T-helper 2 cell treated with Interferon-gamma antibody and Interleukin-4, amounts not matched to agents 5 μg/mL and 100 μg/mL, for 36 hours (primary cell): ENCODE results near the gene ZNF57.
A peak's percentile ranks its signal among the peaks of the same experiment; 100 is the strongest.
"Not testable (repeated sequence)": the region's sequence is repeated elsewhere in the genome, so short reads cannot be mapped to it uniquely, and the experiment has no call there.

Experiments used
- DNase-seq: peaks from one replicate; pipeline ENCODE4 v3.0.0; 2021; ENCODE audit warnings: low spot score
- H3K27ac Mint-ChIP-seq: one replicate; pipeline ENCODE4 v1.8.0; 2021; ENCODE audit warnings: mild to moderate bottlenecking, mixed read lengths
- H3K27me3 Mint-ChIP-seq: one replicate; pipeline ENCODE4 v1.8.0; 2021; ENCODE audit warnings: low read depth, mixed read lengths
- H3K36me3 Mint-ChIP-seq: one replicate; pipeline ENCODE4 v1.8.0; 2021; ENCODE audit warnings: low read depth, mixed read lengths
- H3K4me1 Mint-ChIP-seq: one replicate; pipeline ENCODE4 v1.8.0; 2021; ENCODE audit warnings: low read depth, mixed read lengths
- H3K4me3 Mint-ChIP-seq: one replicate; pipeline ENCODE4 v1.8.0; 2022; ENCODE audit warnings: mild to moderate bottlenecking, moderate library complexity, mixed read lengths
- H3K9me3 Mint-ChIP-seq: one replicate; pipeline ENCODE4 v1.8.0; 2021; ENCODE audit warnings: mixed read lengths

ZNF57 gene

DNA sequence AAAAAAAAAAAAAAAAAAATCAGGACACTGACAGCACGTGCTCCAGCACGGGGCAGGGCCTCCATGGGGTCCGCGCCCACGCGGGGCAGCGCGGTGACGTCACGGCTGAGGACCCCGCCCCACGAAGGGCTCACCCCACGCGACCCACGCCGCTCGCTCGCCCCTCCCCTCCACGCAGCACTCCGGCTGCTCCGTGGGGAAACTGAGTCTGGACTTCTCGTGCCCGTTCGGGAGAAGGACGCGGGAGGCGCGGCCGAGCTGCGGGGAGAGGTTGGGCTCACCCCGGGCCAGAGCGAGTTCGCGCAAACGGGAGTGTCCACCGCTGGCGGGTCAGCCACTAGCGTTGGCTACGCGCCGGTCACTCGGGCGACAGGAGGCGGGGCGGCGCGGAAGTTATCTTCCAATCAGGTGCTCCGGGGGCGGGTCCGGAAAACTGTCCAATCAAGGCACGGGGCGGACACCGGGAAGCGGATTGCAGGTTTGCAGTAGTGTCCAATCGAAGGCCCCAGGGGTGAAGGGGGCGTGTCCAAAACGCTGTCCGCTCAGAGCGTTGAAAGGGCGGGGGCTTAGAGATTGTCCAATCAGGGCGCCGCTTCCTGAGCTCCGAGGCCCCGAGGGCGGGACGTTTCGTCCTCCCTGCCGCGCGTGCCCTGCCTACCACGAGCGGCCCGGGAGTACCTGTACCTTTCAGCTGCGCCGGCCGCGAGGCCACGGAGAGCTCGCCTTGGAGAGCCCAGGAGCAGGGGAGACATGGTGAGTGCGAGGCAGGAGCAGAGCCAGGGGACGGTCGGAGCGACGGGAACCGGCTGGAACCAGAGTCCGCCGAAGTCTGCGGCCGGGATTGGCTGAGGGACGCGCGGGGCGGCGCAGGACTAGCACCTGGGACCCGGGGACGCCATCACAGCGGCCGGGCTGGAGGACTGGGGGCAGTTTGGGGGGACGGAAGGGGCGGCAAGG, at the start of gene ZNF57:
Gene ZNF57, plus strand, starts transcription at position 633 of the 957 bp plus-strand sequence. Its CDS starts 118 bp downstream, at position 751.
- peaks cover 8% of the 10 kb centered on the region for H3K4me1 Mint-ChIP-seq
- peaks cover 4% of the 10 kb centered on the region for H3K36me3 Mint-ChIP-seq
- peaks cover 20% of the 10 kb centered on the region for H3K9me3 Mint-ChIP-seq
- H3K27ac Mint-ChIP-seq, result peak within 1 kb of the TSS; percentile 95
- DNase-seq, result peak; percentile 95
- peak within 1 kb of the TSS; percentile 98 for H3K4me3 Mint-ChIP-seq
- H3K27me3 Mint-ChIP-seq, result no peaks in the 10 kb centered on the region

DNA sequence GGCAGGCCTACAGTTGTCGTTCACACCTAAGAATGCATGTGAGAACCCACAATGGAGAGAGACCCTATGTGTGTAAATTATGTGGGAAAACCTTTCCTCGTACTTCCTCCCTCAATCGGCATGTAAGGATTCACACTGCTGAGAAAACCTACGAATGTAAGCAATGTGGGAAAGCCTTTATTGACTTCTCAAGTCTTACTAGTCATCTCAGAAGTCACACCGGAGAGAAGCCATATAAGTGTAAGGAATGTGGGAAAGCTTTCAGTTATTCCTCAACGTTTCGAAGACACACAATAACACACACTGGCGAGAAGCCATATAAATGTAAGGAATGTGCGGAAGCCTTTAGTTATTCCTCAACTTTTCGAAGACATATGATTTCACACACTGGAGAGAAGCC, 48.1 kb upstream of the ZNF57 start:
- H3K9me3 Mint-ChIP-seq, result peaks cover 60% of the 10 kb centered on the region
- no peak overlapping the region for H3K4me3 Mint-ChIP-seq
- H3K27ac Mint-ChIP-seq, result no peak overlapping the region
- peaks cover 26% of the 10 kb centered on the region for H3K36me3 Mint-ChIP-seq
- H3K27me3 Mint-ChIP-seq, result no peaks in the 10 kb centered on the region
- DNase-seq, result no peak
- peaks cover 2% of the 10 kb centered on the region for H3K4me1 Mint-ChIP-seq

DNA sequence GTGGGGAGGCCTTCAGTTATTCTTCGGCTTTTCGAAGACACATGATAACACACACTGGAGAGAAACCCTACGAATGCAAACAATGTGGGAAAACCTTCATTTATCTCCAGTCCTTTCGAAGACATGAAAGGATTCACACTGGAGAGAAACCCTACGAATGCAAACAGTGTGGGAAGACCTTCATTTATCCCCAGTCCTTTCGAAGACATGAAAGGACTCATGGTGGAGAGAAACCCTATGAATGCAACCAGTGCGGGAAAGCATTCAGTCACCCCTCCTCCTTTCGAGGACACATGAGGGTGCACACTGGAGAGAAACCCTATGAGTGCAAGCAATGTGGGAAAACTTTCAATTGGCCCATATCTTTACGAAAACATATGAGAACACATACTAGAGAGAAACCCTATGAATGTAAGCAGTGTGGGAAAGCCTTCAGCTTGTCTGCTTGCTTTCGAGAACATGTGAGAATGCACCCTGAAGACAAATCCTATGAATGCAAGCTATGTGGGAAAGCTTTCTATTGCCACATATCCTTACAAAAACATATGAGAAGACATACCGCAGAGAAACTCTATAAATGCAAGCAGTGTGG, 47.6 kb upstream of the ZNF57 start:
- Mint-ChIP-seq H3K27me3 (no peaks in the 10 kb centered on the region), H3K27ac (no peak overlapping the region), H3K36me3 (peaks cover 26% of the 10 kb centered on the region), H3K4me3 (no peak overlapping the region), H3K4me1 (peaks cover 2% of the 10 kb centered on the region), H3K9me3 (peaks cover 60% of the 10 kb centered on the region)
- DNase-seq, result no peak

DNA sequence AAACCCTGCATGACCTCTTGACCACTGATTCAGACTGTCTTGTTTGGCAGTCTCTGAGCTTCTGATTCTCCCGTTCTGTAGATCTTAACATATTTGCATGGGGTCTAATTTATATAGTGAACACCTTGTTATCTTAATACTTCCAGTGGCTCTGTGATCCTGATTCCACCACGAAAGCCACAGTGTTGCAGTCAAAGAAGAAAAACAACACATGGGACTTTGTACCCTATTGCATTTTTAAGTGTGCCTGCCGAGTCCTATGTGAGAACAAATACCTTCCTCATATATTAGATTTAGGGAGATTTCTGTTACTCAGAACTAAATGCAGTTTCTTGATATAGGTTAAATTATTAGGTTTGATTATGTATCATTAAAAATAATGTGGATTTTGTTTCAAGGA, 45.9 kb upstream of the ZNF57 start:
- Mint-ChIP-seq H3K9me3 (peaks cover 69% of the 10 kb centered on the region), H3K4me1 (peaks cover 2% of the 10 kb centered on the region), H3K4me3 (no peak overlapping the region), H3K27me3 (no peaks in the 10 kb centered on the region), H3K36me3 (peaks cover 26% of the 10 kb centered on the region), H3K27ac (no peak overlapping the region)
- no peak for DNase-seq

DNA sequence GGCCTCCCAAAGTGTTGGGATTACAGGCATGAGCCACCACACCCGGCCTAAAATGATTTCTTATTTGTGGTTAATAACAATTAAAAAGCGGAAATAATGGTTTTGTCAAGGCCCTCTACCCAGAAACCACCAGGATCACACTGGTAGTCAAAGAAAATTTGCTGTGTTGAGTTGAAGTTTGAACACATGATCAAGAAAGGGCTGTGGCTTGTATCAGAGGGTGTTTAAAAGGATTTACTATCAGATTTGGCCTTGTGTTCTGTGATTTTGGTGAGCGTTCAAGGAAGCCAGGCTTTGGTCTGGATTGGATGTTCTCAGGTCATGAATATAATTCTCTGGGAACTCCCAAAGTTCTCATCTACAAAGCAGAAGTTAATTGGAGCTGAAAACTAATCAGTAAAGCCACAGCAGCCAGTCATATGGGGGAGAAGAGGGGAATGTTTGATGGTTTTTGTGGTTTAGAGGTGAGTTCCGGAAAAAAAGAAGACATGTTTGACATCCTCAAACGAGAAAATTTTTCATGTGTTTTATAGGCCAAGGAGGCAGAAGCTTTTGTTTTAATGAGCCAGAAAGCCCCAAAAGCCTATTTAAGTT, 44.2 kb upstream of the ZNF57 start:
- H3K27me3 Mint-ChIP-seq, result no peaks in the 10 kb centered on the region
- no peak for DNase-seq
- H3K9me3 Mint-ChIP-seq, result peaks cover 57% of the 10 kb centered on the region
- no peak overlapping the region for H3K27ac Mint-ChIP-seq
- H3K36me3 Mint-ChIP-seq, result peaks cover 14% of the 10 kb centered on the region
- no peak overlapping the region for H3K4me3 Mint-ChIP-seq
- H3K4me1 Mint-ChIP-seq, result peaks cover 2% of the 10 kb centered on the region

DNA sequence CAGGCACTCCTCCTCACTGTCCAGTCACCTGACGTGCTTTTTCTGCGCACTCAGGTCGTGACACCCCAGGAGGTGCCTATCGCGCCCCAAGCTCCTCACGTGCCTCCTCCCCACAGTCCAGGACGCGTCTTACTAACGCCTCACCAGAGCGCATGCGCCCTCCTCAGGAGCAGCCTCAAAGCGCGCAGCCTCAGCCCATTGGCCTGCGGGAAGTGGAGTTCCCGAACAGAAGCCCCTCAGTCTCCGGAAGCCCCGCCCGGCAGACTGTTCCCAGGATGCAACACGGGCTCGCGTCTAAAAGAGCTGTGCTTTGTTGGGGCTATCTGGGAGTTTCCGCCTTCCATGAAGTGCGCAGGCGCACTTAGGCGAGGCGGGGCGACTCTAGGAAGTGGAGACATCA, 41.9 kb upstream of the ZNF57 start:
- peaks cover 48% of the 10 kb centered on the region for H3K9me3 Mint-ChIP-seq
- no peak overlapping the region for H3K27ac Mint-ChIP-seq
- peaks cover 1% of the 10 kb centered on the region for H3K36me3 Mint-ChIP-seq
- no peak for DNase-seq
- peaks cover 2% of the 10 kb centered on the region for H3K4me1 Mint-ChIP-seq
- H3K4me3 Mint-ChIP-seq, result no peak overlapping the region
- no peaks in the 10 kb centered on the region for H3K27me3 Mint-ChIP-seq

DNA sequence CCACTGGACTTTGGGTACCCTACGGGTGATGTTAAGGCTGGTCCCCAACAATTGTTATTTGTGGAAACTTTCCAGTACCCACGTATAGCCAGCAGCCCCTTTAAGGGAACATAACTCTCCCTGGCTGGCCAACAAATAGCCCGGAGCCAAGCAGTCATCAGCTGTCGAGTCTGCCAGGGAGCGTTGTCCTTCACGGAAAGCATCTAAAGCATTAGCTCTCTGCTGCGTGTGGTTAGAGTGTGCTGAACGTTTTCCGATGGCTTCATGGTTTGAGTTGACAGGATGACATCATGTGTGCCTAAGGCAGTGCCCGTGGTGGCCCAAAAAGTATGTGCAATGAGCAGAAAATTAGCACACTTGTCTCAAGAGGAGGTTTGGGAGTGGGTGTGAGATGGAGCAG, 36.9 kb upstream of the ZNF57 start:
- Mint-ChIP-seq H3K27ac (no peak overlapping the region), H3K4me3 (no peak overlapping the region), H3K36me3 (no peaks in the 10 kb centered on the region), H3K9me3 (peaks cover 37% of the 10 kb centered on the region), H3K27me3 (no peaks in the 10 kb centered on the region), H3K4me1 (no peaks in the 10 kb centered on the region)
- DNase-seq, result no peak

DNA sequence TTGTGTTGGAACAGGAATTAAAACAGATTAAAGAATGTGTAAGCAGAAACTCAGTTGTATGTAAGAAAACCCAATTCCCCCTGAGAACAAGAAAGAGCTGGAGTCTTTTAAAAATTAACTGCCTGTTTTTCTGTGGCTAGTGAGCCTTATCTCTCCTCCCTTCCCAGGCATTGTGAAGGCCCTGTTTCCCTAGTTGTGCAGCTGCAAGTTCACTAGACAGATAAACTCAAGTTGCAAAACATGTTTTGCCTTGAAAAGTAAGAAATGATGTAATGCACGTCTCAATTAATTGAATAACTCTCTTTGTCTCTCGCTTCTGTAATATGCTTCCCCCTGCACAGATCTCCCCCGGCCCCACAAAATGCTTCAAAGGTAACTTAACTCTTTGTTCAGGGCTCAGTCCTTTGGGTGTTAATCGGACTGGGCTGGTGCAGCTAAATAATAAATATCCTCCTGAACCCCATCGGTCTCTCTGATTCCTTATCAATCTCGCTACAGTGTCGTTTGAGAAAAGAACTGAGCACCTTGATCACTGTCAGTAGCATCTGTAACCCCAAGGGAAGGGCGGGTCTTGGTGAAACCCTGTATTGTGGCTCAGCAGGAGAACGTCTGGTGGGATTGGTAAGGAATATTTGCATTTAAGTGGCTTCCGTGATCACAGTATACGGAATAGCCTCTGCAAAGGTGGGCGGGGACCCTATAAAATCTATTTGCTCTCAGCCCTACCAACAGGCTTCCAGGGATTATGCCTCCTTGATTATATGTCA, 35.2 kb upstream of the ZNF57 start:
- Mint-ChIP-seq H3K27ac (no peak overlapping the region), H3K4me3 (no peak overlapping the region), H3K4me1 (no peaks in the 10 kb centered on the region), H3K27me3 (no peaks in the 10 kb centered on the region), H3K36me3 (no peaks in the 10 kb centered on the region), H3K9me3 (peaks cover 31% of the 10 kb centered on the region)
- DNase-seq, result no peak

DNA sequence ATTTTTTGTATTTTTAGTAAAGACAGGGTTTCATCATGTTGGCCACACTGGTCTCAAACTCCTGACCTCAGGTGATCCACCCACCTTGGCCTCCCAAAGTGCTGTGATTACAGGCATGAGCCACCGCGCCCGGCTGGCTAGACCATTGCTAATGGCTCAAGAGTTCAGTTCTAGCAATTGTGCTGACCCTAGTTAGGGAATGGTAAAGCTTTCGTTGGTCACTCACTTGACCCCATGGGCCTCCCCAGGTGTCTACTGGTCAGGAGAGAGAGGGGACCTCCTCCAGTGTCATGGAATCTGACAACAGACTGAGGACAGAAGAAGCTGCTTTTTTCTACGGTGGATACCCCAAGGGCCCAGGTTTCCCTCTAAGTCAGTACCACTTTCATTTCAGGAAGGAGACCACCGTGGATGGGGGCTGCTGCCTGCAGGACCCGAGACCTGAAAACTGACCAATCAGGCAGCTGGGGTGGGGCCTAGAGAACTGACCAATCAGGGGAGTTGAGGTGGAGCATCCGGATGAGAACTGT, 34.2 kb upstream of the ZNF57 start:
- no peak for DNase-seq

DNA sequence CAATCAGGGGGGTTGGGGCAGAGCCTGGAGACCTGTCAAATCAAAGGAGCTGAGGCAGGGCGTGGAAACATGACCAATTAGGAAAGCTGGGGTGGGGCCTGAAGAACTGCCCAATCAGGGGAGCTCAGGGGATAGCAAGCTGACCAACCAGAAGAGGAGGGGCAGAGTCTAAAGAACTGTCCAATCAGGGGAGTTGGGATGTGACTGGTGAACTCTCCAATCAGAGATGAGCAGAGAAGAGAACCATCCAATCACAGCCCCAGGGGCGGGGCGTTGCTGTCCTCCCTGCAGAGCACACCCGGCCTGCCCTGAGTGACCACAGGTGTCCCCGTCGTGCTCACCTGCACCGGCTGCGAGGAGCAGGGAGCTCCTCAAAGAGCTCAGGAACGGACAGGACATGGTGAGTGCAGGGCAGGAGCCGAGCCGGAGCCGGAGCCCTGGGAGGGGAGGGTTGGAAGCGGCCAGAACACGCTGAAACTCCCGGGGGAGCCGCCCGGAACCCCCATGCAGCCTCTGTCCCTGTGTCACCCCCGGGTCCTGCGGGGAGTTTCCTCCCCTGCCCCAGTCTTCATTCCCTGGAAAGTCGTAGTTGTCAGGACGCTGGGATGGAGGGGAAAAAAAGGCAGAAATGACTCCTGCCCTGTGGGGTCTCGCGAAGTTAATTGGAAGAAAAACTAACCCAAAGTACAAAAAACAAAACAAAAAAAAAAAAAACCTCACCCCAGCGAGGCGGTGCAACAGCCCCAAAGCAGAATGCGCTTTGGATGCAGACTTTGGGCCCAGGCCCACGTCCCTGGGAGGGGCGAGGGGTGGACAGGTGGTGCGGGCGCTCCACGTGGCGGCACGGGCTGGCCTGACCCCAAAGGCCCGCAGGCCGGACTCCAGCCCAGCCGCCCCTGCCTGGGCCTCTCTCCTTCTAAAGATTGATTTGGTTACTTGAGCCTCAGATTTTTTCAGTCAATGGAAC, 33.4 kb upstream of the ZNF57 start, which contains the start of gene ZNF556:
Gene ZNF556, plus strand, starts transcription at position 311 of the 967 bp plus-strand sequence. Its CDS starts 87 bp downstream, at position 398.
- no peaks in the 10 kb centered on the region for H3K36me3 Mint-ChIP-seq
- no peak within 1 kb of the TSS for H3K4me3 Mint-ChIP-seq
- H3K4me1 Mint-ChIP-seq, result no peaks in the 10 kb centered on the region
- peaks cover 37% of the 10 kb centered on the region for H3K9me3 Mint-ChIP-seq
- H3K27me3 Mint-ChIP-seq, result no peaks in the 10 kb centered on the region
- H3K27ac Mint-ChIP-seq, result no peak within 1 kb of the TSS
- no peak for DNase-seq

More for the DNA sequence above, 34.2 kb upstream of the ZNF57 start:
- Mint-ChIP-seq H3K27me3 (no peaks in the 10 kb centered on the region), H3K27ac (no peak overlapping the region), H3K36me3 (no peaks in the 10 kb centered on the region), H3K9me3 (peaks cover 37% of the 10 kb centered on the region), H3K4me1 (no peaks in the 10 kb centered on the region), H3K4me3 (no peak overlapping the region)

DNA sequence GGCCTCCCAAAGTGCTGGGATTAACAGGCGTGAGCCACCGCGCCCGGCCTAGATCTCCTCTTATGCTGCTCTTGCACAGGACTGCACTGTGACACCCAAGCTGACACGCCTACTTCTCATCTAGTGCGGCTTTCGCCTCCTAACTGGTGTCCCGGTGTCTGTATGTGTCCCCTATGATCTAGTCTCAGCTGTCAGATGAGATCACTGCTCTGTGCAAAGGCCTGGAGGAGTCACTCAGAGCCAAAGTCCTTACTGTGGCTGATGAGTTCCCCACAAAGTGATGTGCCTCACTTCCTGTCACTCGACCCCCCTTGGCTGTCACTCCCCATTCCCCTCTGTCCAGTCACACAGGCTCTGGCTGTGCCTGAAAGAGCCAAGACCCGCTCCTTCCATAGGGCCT, 31.1 kb upstream of the ZNF57 start:
- H3K36me3 Mint-ChIP-seq, result no peaks in the 10 kb centered on the region
- no peaks in the 10 kb centered on the region for H3K4me1 Mint-ChIP-seq
- no peaks in the 10 kb centered on the region for H3K27me3 Mint-ChIP-seq
- DNase-seq, result no peak
- H3K4me3 Mint-ChIP-seq, result no peak overlapping the region
- H3K27ac Mint-ChIP-seq, result no peak overlapping the region
- peaks cover 24% of the 10 kb centered on the region for H3K9me3 Mint-ChIP-seq

DNA sequence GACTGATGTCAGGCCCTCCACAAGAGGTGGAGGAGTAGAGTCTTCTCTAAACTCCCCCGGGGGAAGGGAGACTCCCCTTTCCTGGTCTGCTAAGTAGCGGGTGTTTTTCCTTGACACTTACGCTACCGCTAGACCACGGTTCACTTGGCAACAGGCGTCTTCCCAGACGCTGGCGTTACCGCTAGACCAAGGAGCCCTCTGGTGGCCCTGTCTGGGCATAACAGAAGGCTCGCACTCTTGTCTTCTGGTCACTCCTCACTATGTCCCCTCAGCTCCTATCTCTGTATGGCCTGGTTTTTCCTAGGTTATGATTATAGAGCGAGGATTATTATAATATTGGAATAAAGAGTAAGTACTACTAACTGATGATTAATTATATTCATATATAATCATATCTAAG, 28.6 kb upstream of the ZNF57 start:
- H3K4me3 Mint-ChIP-seq, H3K36me3 Mint-ChIP-seq, H3K27me3 Mint-ChIP-seq, H3K4me1 Mint-ChIP-seq, DNase-seq, H3K27ac Mint-ChIP-seq: not testable (repeated sequence)
- peaks cover 24% of the 10 kb centered on the region for H3K9me3 Mint-ChIP-seq
